Fibroblast of skin of abdomen (primary cell): ENCODE measurements around the gene DNAH7. TPM values are rescaled to one million over a fixed set of nuclear protein-coding genes. Genes with fewer than 3 reads are reported as not detected.
"Not testable (repeated sequence)": the region's sequence is repeated elsewhere in the genome, so short reads cannot be mapped to it uniquely, and the experiment has no call there.

ENCODE experiments used
- DNase-seq: peaks from one replicate; pipeline ENCODE4 v3.0.0-alpha.2; 2013
- polyA plus RNA-seq, 2 experiments: library from polyadenylated mRNA; unstranded; fragments of 120-200 nt; gene quantifications; one replicate each; pipeline ENCODE4 v1.2.1, GENCODE V29; 2013; ENCODE audit not compliant: insufficient read length in 2 of 2

DNAH7 gene
- polyA plus RNA-seq (2013, experiment 1 of 2; ENCODE audit: insufficient read length) = 0.17 TPM
- 0.34 TPM for polyA plus RNA-seq (2013, experiment 2 of 2; ENCODE audit: insufficient read length)

GRCh38 chr2:196068271-196069209 is at the start of gene DNAH7:
Gene DNAH7, minus strand, starts transcription at chr2:196068837. Its CDS starts 126 bp downstream, at chr2:196068711.
- peak; percentile 77 for DNase-seq

- no peak for DNase-seq
These were observed 48.6 kb upstream of the DNAH7 start for GRCh38 chr2:196117214-196117705.

GRCh38 chr2:196113061-196113974 is 44.7 kb upstream of the DNAH7 start:
- DNase-seq = peak; percentile 75

GRCh38 chr2:196112418-196113034 is 43.9 kb upstream of the DNAH7 start:
- DNase-seq = peak; percentile 96

GRCh38 chr2:196108604-196109003 is 40.0 kb upstream of the DNAH7 start:
- no peak for DNase-seq

GRCh38 chr2:196105951-196106350 is 37.3 kb upstream of the DNAH7 start:
- peak; percentile 29 for DNase-seq

GRCh38 chr2:196104066-196104465 is 35.4 kb upstream of the DNAH7 start:
- DNase-seq = no peak

- no peak for DNase-seq
These were observed 35.0 kb upstream of the DNAH7 start for GRCh38 chr2:196103626-196104025.

GRCh38 chr2:196101325-196101991 is 32.8 kb upstream of the DNAH7 start:
- peak; percentile 66 for DNase-seq

- peak; percentile 15 for DNase-seq
These were observed 31.3 kb upstream of the DNAH7 start for GRCh38 chr2:196099916-196100315.

GRCh38 chr2:196097864-196098660 is 29.4 kb upstream of the DNAH7 start:
- no peak for DNase-seq

GRCh38 chr2:196096982-196097745 is 28.5 kb upstream of the DNAH7 start:
- DNase-seq = no peak

- no peak for DNase-seq
These were observed 27.6 kb upstream of the DNAH7 start for GRCh38 chr2:196096264-196096663.

GRCh38 chr2:196089448-196089847 is 20.8 kb upstream of the DNAH7 start:
- not testable (repeated sequence) for DNase-seq

GRCh38 chr2:196088203-196088602 is 19.6 kb upstream of the DNAH7 start:
- DNase-seq = peak; percentile 31

GRCh38 chr2:196086517-196087368 is 18.1 kb upstream of the DNAH7 start:
- no peak for DNase-seq

- no peak for DNase-seq
These were observed 15.0 kb upstream of the DNAH7 start for GRCh38 chr2:196083601-196084000.

GRCh38 chr2:196080526-196080925 is 11.9 kb upstream of the DNAH7 start:
- DNase-seq = no peak

- DNase-seq = no peak
These were observed 10.4 kb upstream of the DNAH7 start for GRCh38 chr2:196079052-196079451.
